Measurements from ENCODE around the gene SMARCC2. TPM values are rescaled to one million over a fixed set of nuclear protein-coding genes. Genes with fewer than 3 reads are reported as not detected.

SMARCC2 gene
- total and polyA plus RNA-seq, 9 of the 15 experiments (the other 6 are each of a cell fraction or from before 2014, with no cell fraction given) = 11.9 to 86.0 (median 36.6) TPM

- TF ChIP-seq REST (IDR thresholded peaks at IDR 0.05; ENCODE audit: borderline replicate concordance) (no peak), REST (CRISPR knock-in tag; IDR thresholded peaks at IDR 0.05; ENCODE audit: low read depth) (no peak), SIN3B (IDR thresholded peaks at IDR 0.05; ENCODE audit: low read depth) (no peak), SFPQ (IDR thresholded peaks at IDR 0.05; ENCODE audit: low read depth, low read length) (no peak), GTF2F1 (IDR thresholded peaks at IDR 0.05; ENCODE audit: low read depth, low read length) (no peak), ZNF785 (CRISPR knock-in tag; IDR thresholded peaks at IDR 0.05) (no peak), IRF9 (tag; IDR thresholded peaks at IDR 0.05) (no peak), ZBTB11 (CRISPR knock-in tag; IDR thresholded peaks at IDR 0.05) (no peak)
Observed at GRCh38 chr12:56151672-56152131, 37.6 kb downstream of the SMARCC2 start (continued).

Measured in K562 (cell line).